Dendritic cell treated with granulocyte-macrophage colony-stimulating factor and Interleukin-4, amounts not matched to agents 40 ng/mL and 50 ng/mL, for 4 days (primary cell): ENCODE results near the gene HYCC2.
A peak's percentile ranks its signal among the peaks of the same experiment; 100 is the strongest.
"Not testable (repeated sequence)": the region's sequence is repeated elsewhere in the genome, so short reads cannot be mapped to it uniquely, and the experiment has no call there.

Source experiments
- H3K27ac Mint-ChIP-seq: one replicate; pipeline ENCODE4 v1.8.0; 2022; ENCODE audit warnings: mild to moderate bottlenecking, mixed read lengths
- H3K27me3 Mint-ChIP-seq: one replicate; pipeline ENCODE4 v1.8.0; 2022; ENCODE audit warnings: mild to moderate bottlenecking, mixed read lengths
- H3K36me3 Mint-ChIP-seq: one replicate; pipeline ENCODE4 v1.8.0; 2022; ENCODE audit warnings: low read depth, mixed read lengths
- H3K4me1 Mint-ChIP-seq: one replicate; pipeline ENCODE4 v1.8.0; 2022; ENCODE audit warnings: low read depth, mixed read lengths
- H3K4me3 Mint-ChIP-seq: one replicate; pipeline ENCODE4 v1.8.0; 2022; ENCODE audit warnings: mild to moderate bottlenecking, moderate library complexity, mixed read lengths
- H3K9me3 Mint-ChIP-seq: one replicate; pipeline ENCODE4 v1.8.0; 2022; ENCODE audit warnings: mixed read lengths
- intact Hi-C: fragments of 100-400 bp; cut with micrococcal nuclease; formaldehyde crosslinking; loops from one replicate; pipeline ENCODE4 v1.15.0; 2022

The HYCC2 gene

DNA sequence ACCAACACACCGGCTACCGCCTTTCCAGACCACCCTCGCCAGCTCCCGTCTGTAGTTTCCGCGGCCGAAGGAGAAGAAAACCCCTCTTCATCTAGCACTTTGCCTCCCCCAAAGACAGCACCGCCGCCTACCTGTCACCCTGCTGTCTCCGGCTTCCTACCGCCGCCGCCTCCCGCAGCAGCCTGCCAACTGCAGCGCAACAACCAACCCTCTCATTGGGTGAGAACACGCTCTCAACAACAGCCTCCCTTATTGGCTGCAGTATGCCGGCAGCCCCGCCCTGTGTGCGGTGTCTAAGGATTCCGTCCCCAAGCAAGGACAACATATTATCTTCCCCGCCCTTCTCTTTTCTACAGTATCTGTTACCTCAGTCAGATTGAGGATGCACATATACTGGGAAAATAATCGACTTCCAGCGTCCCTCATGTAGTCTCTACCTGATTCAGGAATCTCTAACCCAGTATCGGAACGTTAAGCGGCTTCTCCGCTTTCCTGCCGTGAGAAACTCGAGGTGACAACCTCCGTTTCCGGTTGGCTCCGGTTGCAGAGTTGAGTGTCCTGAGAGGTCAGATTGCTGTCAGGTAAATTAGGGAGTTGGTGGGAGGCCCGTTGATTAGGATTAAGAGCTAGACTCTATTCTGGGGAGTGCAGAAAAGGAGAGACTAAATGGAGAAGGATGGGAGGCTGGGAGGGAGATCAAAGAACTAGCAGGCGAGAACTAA is at the start of gene HYCC2, which contains the start of gene NDUFB3:
TSS of gene HYCC2 (minus strand) at position 193 of the 722 bp plus-strand sequence. CDS start 47,662 bp downstream, outside the sequence.
TSS of gene NDUFB3 (plus strand) at position 523 of the 722 bp plus-strand sequence. CDS start 6,882 bp downstream, outside the sequence.
- peaks cover 14% of the 10 kb centered on the region for H3K36me3 Mint-ChIP-seq
- no peaks in the 10 kb centered on the region for H3K9me3 Mint-ChIP-seq
- H3K4me1 Mint-ChIP-seq, result peaks cover 37% of the 10 kb centered on the region
- H3K27me3 Mint-ChIP-seq, result no peaks in the 10 kb centered on the region
- intact Hi-C loops, result loop anchor here (1.0 to 5.0 kb wide), 5 partner anchors 46 to 170 kb away; partner anchors contain the start of gene CFLAR
- peak within 1 kb of the TSS; percentile 93 for H3K27ac Mint-ChIP-seq
- H3K4me3 Mint-ChIP-seq, result peak within 1 kb of the TSS; percentile 94

DNA sequence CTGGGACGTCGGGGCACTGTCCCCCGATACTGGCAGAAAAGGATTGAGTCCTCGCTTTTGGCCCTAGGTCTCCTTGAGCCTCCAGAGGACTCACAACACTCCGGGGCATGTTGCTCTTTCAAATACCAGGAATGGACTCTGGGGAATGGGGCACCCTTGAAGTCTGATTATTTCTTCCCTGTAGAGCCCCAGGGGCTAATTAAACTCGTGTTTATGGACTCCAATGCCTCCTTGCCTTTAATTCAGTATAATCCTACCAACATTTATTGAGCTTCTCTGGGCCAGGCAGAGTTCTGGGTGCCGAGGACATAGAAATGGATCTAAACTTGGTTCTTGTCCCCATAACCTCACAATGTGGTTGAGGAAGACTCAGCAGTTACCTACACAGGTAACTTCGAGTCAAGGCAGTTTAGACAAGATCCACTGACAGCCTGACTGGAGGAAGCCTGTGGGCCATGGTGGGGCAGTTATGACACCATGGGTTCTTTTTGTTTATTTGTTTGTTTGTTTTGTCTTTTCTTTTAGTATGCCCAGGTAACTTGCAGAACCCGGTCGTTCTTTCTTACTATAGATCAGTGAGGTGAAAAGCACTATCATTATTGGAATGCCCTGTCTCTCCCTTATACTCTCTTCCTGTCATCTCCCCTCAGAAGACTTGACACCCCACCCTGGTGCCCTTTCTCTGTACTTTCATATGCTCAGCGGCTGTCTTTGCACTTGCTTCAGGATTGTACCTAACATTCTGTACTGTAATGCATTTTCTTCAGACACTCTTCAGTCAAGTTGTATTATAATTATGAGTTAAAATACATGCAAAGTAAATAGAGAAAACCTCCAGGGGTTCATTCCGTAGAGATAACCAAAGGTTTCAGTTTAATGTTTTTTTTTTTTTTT is 47.7 kb upstream of the HYCC2 start:
- H3K36me3 Mint-ChIP-seq, result peaks cover 76% of the 10 kb centered on the region
- no peaks in the 10 kb centered on the region for H3K9me3 Mint-ChIP-seq
- peaks cover 45% of the 10 kb centered on the region for H3K4me1 Mint-ChIP-seq
- peak overlapping the region; percentile 99 for H3K4me3 Mint-ChIP-seq
- no peaks in the 10 kb centered on the region for H3K27me3 Mint-ChIP-seq
- H3K27ac Mint-ChIP-seq, result peak overlapping the region; percentile 98
- intact Hi-C loops, result loop anchor here (5.0 kb wide), 2 partner anchors 47 to 58 kb away; partner anchors contain the start of genes HYCC2 and NDUFB3

DNA sequence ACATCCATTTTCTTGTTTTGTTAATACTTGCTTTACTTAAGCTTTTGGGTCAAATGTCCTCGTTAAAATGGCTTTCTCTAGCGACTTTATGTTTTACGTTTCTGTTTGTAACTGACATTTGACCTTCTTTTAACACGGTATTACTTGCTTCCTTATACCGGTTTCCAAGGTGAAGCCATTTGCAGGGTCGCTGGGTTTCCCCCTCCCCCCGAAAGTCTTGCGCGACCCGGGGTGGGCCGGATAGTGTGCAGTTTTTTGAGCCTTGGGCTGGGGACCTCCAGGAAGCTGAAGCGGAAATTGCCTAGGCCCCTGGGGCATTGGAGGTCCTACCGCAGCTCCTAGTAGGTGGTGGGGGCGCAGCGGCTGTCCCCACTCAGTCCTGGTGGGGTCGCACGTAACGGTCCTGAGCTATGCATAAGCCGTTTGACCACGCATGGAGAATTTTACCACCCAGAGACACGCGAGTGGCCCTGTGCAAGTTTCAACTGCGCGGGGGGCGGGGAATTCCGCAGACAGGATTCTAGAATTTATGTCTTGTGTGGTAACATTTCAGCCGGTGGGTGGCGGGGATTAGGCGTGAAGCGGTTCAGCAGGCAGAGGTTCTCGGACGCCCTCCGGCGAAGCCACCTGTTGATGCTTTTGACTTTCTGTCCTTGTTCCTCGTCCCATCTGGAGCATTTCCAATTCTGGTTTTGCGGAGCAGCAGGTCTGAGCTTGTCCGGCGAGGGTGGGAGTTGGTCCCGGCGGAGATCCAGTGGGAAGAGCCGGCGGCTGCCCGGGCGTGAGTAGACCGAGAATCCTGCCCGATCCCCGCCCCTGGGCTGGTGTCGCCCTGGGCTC is 46.9 kb upstream of the HYCC2 start:
- Mint-ChIP-seq H3K27ac (peak overlapping the region; percentile 98), H3K27me3 (no peaks in the 10 kb centered on the region), H3K36me3 (peaks cover 67% of the 10 kb centered on the region), H3K9me3 (no peaks in the 10 kb centered on the region), H3K4me3 (peak overlapping the region; percentile 99), H3K4me1 (peaks cover 43% of the 10 kb centered on the region)
- intact Hi-C loops, result loop anchor here (5.0 kb wide), 2 partner anchors 46 to 59 kb away; partner anchors contain the start of genes HYCC2 and NDUFB3

DNA sequence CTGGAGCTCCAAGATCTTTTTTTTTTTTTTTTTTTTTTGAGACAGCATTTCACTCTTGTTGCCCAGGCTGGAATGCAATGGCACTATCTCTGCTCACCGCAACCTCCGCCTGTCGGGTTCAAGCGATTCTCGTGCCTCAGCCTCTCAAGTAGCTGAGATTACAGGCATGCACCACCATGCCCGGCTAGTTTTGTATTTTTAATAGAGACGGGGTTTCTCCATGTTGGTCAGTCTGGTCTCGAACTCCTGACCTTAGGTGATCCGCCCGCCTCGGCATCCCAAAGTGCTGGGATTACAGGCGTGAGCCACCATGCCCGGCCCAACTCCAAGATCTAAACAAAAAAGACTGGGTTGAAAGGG is 46.2 kb upstream of the HYCC2 start:
- H3K27me3 Mint-ChIP-seq, H3K9me3 Mint-ChIP-seq: not testable (repeated sequence)
- Mint-ChIP-seq H3K4me1 (peaks cover 44% of the 10 kb centered on the region), H3K36me3 (peaks cover 61% of the 10 kb centered on the region), H3K27ac (peak overlapping the region; percentile 98), H3K4me3 (peak overlapping the region; percentile 99)
- intact Hi-C loops, result loop anchor here (1.0 to 5.0 kb wide), 4 partner anchors 13 to 60 kb away; partner anchors contain the start of genes HYCC2 and NDUFB3

DNA sequence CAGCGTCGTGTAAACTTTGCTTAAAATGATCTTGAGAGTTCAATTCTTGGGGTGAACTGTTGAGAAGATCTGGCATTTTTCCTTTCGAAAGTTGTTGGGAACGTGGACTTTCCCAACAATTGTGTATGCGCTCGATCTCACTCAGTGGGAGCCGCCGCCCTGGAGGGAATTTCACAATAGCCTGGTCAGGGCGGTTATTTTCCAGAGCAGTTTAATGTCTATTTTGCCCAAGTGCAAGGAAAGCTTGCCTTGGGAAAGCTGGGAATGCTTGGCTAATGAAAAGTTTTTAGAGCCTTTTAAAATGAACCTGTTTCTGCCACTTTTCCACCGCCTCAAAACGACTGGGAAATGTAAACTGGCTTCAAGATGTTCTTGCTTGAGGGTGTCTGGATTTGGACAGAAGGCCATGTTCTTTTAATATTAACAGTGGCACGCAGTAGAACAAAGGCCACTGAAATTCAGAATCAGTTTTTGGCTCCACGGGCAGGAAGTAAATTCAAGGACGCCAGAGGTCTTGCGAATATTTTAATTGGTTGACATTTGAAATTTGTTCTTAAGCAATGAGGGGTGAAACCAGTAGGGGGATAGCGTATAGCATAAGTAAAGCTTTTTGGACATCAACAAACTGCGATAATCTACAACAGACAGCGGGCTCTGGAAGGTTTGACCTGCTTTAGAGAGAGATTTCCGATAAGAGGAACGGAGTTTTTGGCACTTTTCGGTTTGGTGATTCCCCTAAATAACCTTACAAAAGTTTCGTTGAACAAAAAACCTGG is 45.7 kb upstream of the HYCC2 start:
- Mint-ChIP-seq H3K36me3 (peaks cover 55% of the 10 kb centered on the region), H3K4me1 (peaks cover 39% of the 10 kb centered on the region)

DNA sequence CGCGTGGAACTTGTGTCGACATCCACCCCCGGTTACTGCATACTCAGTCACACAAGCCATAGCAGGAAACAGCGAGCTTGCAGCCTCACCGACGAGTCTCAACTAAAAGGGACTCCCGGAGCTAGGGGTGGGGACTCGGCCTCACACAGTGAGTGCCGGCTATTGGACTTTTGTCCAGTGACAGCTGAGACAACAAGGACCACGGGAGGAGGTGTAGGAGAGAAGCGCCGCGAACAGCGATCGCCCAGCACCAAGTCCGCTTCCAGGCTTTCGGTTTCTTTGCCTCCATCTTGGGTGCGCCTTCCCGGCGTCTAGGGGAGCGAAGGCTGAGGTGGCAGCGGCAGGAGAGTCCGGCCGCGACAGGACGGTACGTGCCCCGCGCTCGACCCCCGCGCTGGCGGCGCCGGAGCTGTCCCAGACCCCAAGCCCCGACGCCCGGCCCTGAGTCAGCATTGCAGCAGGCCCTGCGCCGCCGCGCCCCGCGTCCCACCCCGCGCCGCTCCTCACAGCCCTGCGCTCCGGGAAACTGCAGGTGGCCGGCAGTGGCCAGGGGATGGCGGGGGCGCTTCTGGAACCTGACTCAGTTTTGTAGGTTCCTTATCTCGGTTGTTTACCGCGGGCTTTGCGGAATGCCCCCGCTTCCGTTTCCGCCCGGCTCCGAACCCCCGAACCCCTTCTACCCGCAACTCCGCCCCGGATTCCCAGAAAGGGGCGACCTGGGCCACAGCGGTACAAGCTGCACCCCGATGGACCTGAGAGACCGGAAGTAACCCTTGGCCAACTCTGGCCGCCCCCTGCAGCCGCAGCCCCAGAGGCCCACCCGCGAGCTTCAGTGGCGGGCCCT is 44.9 kb upstream of the HYCC2 start, which contains the start of gene CFLAR:
TSS of gene CFLAR (plus strand) at position 50 of the 844 bp plus-strand sequence. CDS start 13,702 bp downstream, outside the sequence.
- intact Hi-C loops, result loop anchor here (2.0 to 5.0 kb wide), 3 partner anchors 14 to 61 kb away; partner anchors contain the start of genes HYCC2 and NDUFB3
- Mint-ChIP-seq H3K27ac (peak within 1 kb of the TSS; percentile 98), H3K36me3 (peaks cover 51% of the 10 kb centered on the region), H3K9me3 (no peaks in the 10 kb centered on the region), H3K27me3 (no peaks in the 10 kb centered on the region), H3K4me1 (peaks cover 34% of the 10 kb centered on the region), H3K4me3 (peak within 1 kb of the TSS; percentile 99)

More for the DNA sequence above, 45.7 kb upstream of the HYCC2 start:
- peak overlapping the region; percentile 99 for H3K4me3 Mint-ChIP-seq
- peak overlapping the region; percentile 98 for H3K27ac Mint-ChIP-seq
- no peaks in the 10 kb centered on the region for H3K9me3 Mint-ChIP-seq
- intact Hi-C loops, result loop anchor here (1.0 to 5.0 kb wide), 4 partner anchors 14 to 60 kb away; partner anchors contain the start of genes HYCC2 and NDUFB3
- no peaks in the 10 kb centered on the region for H3K27me3 Mint-ChIP-seq

DNA sequence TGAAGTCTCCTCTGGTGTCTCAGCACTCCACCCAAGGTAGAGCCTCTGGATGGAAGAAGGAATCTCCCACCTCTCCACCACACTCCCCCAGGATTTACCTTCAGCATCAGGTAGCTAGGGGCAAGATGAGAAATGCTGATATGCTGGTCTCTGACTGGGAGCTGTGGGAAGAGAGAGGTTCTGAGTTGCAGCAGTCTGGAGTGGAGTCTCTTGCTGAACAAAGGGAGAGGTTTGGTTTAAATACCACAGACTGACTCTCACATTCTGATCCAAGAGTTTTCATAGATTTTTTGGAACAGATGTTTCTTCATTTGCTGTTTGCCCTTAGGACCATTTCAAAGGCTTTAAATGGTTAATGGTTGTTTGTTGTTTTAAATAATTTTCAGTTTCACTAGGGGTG is 43.4 kb upstream of the HYCC2 start:
- no peaks in the 10 kb centered on the region for H3K9me3 Mint-ChIP-seq
- no peaks in the 10 kb centered on the region for H3K27me3 Mint-ChIP-seq
- intact Hi-C loops, result loop anchor here (5.0 kb wide), 2 partner anchors 43 to 62 kb away; partner anchors contain the start of genes HYCC2 and NDUFB3
- peak overlapping the region; percentile 99 for H3K4me3 Mint-ChIP-seq
- H3K27ac Mint-ChIP-seq, result peak overlapping the region; percentile 98
- H3K4me1 Mint-ChIP-seq, result peaks cover 34% of the 10 kb centered on the region
- peaks cover 41% of the 10 kb centered on the region for H3K36me3 Mint-ChIP-seq

DNA sequence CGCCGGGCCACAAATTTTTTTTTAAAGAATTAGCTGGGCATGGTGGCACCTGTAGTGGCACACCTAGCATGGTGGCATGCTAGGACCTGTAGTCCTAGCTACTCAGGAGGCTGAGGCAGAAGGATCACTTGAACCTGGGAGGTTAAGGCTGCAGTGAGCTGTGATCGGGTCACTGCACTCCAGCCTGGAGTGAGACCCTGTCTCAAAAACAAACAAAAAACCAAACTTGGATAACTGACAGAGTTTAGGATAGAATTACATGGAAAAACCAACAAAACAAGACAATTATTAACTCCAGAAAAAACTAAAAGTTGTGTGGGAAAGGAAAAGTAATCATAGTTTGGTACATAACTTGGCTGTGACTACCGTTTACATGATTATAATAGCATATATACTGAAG is 42.9 kb upstream of the HYCC2 start:
- Mint-ChIP-seq H3K9me3 (no peaks in the 10 kb centered on the region), H3K36me3 (peaks cover 36% of the 10 kb centered on the region), H3K27me3 (no peaks in the 10 kb centered on the region), H3K27ac (peak overlapping the region; percentile 98), H3K4me1 (peaks cover 34% of the 10 kb centered on the region), H3K4me3 (peak overlapping the region; percentile 99)
- intact Hi-C loops, result no loop called here

DNA sequence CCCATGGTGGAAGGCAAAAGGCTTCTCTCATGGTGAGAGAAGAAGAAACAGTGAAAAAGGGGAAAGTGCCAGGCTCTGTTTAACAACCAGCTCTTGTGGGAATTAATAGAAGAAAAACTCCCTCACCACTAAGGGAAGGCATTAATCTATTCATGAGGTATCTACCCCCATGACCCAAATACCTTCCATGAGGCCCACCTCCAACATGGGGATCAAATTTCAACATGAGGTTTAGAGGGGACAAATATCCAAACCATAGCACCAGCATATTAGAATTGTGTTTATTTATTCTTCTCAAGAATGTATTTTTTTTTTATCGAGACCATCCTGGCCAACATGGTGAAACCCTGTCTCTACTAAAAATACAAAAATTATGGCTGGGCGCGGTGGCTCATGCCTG is 39.6 kb upstream of the HYCC2 start:
- Mint-ChIP-seq H3K4me1 (peaks cover 29% of the 10 kb centered on the region), H3K27ac (no peak overlapping the region), H3K4me3 (no peak overlapping the region), H3K36me3 (peaks cover 6% of the 10 kb centered on the region), H3K27me3 (no peaks in the 10 kb centered on the region), H3K9me3 (no peaks in the 10 kb centered on the region)
- intact Hi-C loops, result no loop called here

DNA sequence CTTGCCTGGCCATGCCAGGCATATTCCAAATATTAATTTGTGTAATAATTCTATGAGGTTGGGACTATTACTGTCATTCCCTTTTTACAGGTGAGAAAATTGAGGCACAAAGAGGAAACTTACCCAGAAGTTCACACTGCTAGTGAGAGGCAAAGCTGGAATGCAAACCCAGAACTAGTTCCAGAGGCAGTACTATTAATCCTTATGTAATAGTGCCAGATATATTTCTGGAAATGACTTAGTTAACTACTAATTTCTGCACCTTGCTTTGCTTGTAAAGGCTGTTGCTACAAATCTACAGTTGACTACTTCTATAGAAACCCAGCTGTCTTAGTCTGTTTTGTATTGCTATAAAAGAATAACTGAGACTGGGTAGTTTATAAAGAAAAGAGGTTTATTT is 39.1 kb upstream of the HYCC2 start:
- Mint-ChIP-seq H3K27me3 (no peaks in the 10 kb centered on the region), H3K4me3 (no peak overlapping the region), H3K4me1 (peaks cover 27% of the 10 kb centered on the region), H3K9me3 (no peaks in the 10 kb centered on the region), H3K27ac (no peak overlapping the region), H3K36me3 (peaks cover 5% of the 10 kb centered on the region)
- intact Hi-C loops, result no loop called here

DNA sequence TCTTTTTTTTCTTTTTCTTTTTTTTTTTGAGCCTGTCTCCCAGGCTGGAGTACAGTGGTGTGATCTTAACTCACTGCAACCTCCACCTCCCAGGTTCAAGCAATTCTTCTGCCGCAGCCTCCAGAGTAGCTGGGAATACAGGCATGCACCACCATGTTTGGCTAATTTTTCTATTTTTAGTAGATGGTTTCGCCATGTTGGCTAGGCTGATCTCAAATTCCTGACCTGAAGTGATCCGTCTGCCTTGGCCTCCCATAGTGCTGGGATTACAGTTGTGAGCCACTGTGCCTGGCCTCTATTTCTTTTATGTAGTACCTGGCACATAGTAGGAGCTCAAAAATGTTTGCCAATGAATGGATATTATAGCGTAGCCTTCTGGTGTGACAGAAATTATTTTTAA is 37.7 kb upstream of the HYCC2 start:
- peaks cover 18% of the 10 kb centered on the region for H3K36me3 Mint-ChIP-seq
- H3K4me3 Mint-ChIP-seq, result no peak overlapping the region
- peaks cover 13% of the 10 kb centered on the region for H3K4me1 Mint-ChIP-seq
- H3K27ac Mint-ChIP-seq, result no peak overlapping the region
- intact Hi-C loops, result no loop called here
- H3K27me3 Mint-ChIP-seq, result no peaks in the 10 kb centered on the region
- H3K9me3 Mint-ChIP-seq, result no peaks in the 10 kb centered on the region

DNA sequence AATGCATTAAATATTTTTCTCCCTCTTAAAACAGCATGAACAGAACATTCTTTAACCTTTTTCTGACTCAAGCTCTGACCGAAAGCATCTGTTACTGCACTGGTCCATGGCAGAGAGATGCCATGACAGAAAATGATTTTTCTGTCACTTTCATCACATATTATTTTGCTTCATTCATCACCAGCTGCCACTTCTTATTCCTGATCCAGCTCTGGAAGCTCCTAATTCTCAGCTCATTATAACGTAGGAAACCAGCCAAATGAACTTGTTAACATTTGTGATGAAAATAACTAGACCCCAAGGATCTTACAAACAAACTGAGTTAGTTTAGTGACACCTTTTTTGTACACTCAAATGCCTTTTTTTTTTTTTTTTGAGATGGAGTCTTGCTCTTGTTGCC is 36.9 kb upstream of the HYCC2 start:
- H3K4me1 Mint-ChIP-seq, result peaks cover 8% of the 10 kb centered on the region
- intact Hi-C loops, result no loop called here
- H3K27ac Mint-ChIP-seq, result no peak overlapping the region
- H3K4me3 Mint-ChIP-seq, result no peak overlapping the region
- H3K36me3 Mint-ChIP-seq, result peaks cover 18% of the 10 kb centered on the region
- no peaks in the 10 kb centered on the region for H3K9me3 Mint-ChIP-seq
- no peaks in the 10 kb centered on the region for H3K27me3 Mint-ChIP-seq
